ENCODE results near the gene HAUS8.

HAUS8 gene

GRCh38 chr19:17045907-17046502 lies 29.2 kb downstream of the HAUS8 start:
- Histone ChIP-seq H3K27me3 (ENCODE audit: control insufficient read depth, insufficient read depth, low read length) (peaks cover 26% of the 10 kb centered on the region), H3K4me3 (ENCODE audit: low read length) (no peak overlapping the region), H3K36me3 (ENCODE audit: insufficient read depth, low read length) (peaks cover 14% of the 10 kb centered on the region), H3K4me2 (ENCODE audit: low read length) (no peak overlapping the region), H3K4me1 (ENCODE audit: control insufficient read depth, insufficient read depth, low read length) (peaks cover 5% of the 10 kb centered on the region), H3K9me3 (replicated peaks; ENCODE audit: low read length) (no peaks in the 10 kb centered on the region), H3K9ac (ENCODE audit: low read depth, low read length) (no peak overlapping the region)

- H3K36me3 ChIP-seq (ENCODE audit: insufficient read depth, low read length) = peaks cover 2% of the 10 kb centered on the region
- H3K4me1 ChIP-seq (ENCODE audit: control insufficient read depth, insufficient read depth, low read length) = no peaks in the 10 kb centered on the region
- H3K9ac ChIP-seq (ENCODE audit: low read depth, low read length) = no peak overlapping the region
- no peak overlapping the region for H3K4me3 ChIP-seq (ENCODE audit: low read length)
- H3K4me2 ChIP-seq (ENCODE audit: low read length) = no peak overlapping the region
- peaks cover 30% of the 10 kb centered on the region for H3K27me3 ChIP-seq (ENCODE audit: control insufficient read depth, insufficient read depth, low read length)
- H3K9me3 ChIP-seq (replicated peaks; ENCODE audit: low read length) = no peaks in the 10 kb centered on the region
Observed at GRCh38 chr19:17043744-17044143, 31.5 kb downstream of the HAUS8 start.

- H3K4me1 ChIP-seq (ENCODE audit: control insufficient read depth, insufficient read depth, low read length) = no peaks in the 10 kb centered on the region
- H3K36me3 ChIP-seq (ENCODE audit: insufficient read depth, low read length) = no peaks in the 10 kb centered on the region
- no peaks in the 10 kb centered on the region for H3K9me3 ChIP-seq (replicated peaks; ENCODE audit: low read length)
- no peak overlapping the region for H3K9ac ChIP-seq (ENCODE audit: low read depth, low read length)
- H3K27me3 ChIP-seq (ENCODE audit: control insufficient read depth, insufficient read depth, low read length) = peaks cover 30% of the 10 kb centered on the region
- H3K4me2 ChIP-seq (ENCODE audit: low read length) = no peak overlapping the region
- H3K4me3 ChIP-seq (ENCODE audit: low read length) = no peak overlapping the region
Observed at GRCh38 chr19:17041976-17042375, 33.3 kb downstream of the HAUS8 start.

- Histone ChIP-seq H3K27me3 (ENCODE audit: control insufficient read depth, insufficient read depth, low read length) (peaks cover 21% of the 10 kb centered on the region), H3K36me3 (ENCODE audit: insufficient read depth, low read length) (no peaks in the 10 kb centered on the region), H3K9me3 (replicated peaks; ENCODE audit: low read length) (no peaks in the 10 kb centered on the region), H3K9ac (ENCODE audit: low read depth, low read length) (no peak overlapping the region), H3K4me3 (ENCODE audit: low read length) (no peak overlapping the region), H3K4me2 (ENCODE audit: low read length) (no peak overlapping the region), H3K4me1 (ENCODE audit: control insufficient read depth, insufficient read depth, low read length) (no peaks in the 10 kb centered on the region)
Observed at GRCh38 chr19:17037966-17038500, 37.2 kb downstream of the HAUS8 start.

GRCh38 chr19:17037184-17037583 lies 38.1 kb downstream of the HAUS8 start:
- no peak overlapping the region for H3K4me3 ChIP-seq (ENCODE audit: low read length)
- H3K27me3 ChIP-seq (ENCODE audit: control insufficient read depth, insufficient read depth, low read length) = peaks cover 19% of the 10 kb centered on the region
- no peak overlapping the region for H3K4me2 ChIP-seq (ENCODE audit: low read length)
- no peaks in the 10 kb centered on the region for H3K36me3 ChIP-seq (ENCODE audit: insufficient read depth, low read length)
- H3K4me1 ChIP-seq (ENCODE audit: control insufficient read depth, insufficient read depth, low read length) = no peaks in the 10 kb centered on the region
- H3K9me3 ChIP-seq (replicated peaks; ENCODE audit: low read length) = no peaks in the 10 kb centered on the region
- H3K9ac ChIP-seq (ENCODE audit: low read depth, low read length) = no peak overlapping the region

GRCh38 chr19:17036640-17037039 lies 38.6 kb downstream of the HAUS8 start:
- H3K4me3 ChIP-seq (ENCODE audit: low read length) = no peak overlapping the region
- no peaks in the 10 kb centered on the region for H3K4me1 ChIP-seq (ENCODE audit: control insufficient read depth, insufficient read depth, low read length)
- no peaks in the 10 kb centered on the region for H3K36me3 ChIP-seq (ENCODE audit: insufficient read depth, low read length)
- peaks cover 15% of the 10 kb centered on the region for H3K27me3 ChIP-seq (ENCODE audit: control insufficient read depth, insufficient read depth, low read length)
- H3K9me3 ChIP-seq (replicated peaks; ENCODE audit: low read length) = no peaks in the 10 kb centered on the region
- H3K9ac ChIP-seq (ENCODE audit: low read depth, low read length) = no peak overlapping the region
- no peak overlapping the region for H3K4me2 ChIP-seq (ENCODE audit: low read length)

- Histone ChIP-seq H3K9ac (ENCODE audit: low read depth, low read length) (no peak overlapping the region), H3K36me3 (ENCODE audit: insufficient read depth, low read length) (no peaks in the 10 kb centered on the region), H3K27me3 (ENCODE audit: control insufficient read depth, insufficient read depth, low read length) (peaks cover 13% of the 10 kb centered on the region), H3K9me3 (replicated peaks; ENCODE audit: low read length) (no peaks in the 10 kb centered on the region), H3K4me3 (ENCODE audit: low read length) (no peak overlapping the region), H3K4me2 (ENCODE audit: low read length) (no peak overlapping the region), H3K4me1 (ENCODE audit: control insufficient read depth, insufficient read depth, low read length) (no peaks in the 10 kb centered on the region)
Observed at GRCh38 chr19:17035842-17036424, 39.3 kb downstream of the HAUS8 start.

- Histone ChIP-seq H3K9me3 (replicated peaks; ENCODE audit: low read length) (no peaks in the 10 kb centered on the region), H3K9ac (ENCODE audit: low read depth, low read length) (no peak overlapping the region), H3K27me3 (ENCODE audit: control insufficient read depth, insufficient read depth, low read length) (peaks cover 37% of the 10 kb centered on the region), H3K36me3 (ENCODE audit: insufficient read depth, low read length) (no peaks in the 10 kb centered on the region), H3K4me3 (ENCODE audit: low read length) (no peak overlapping the region), H3K4me1 (ENCODE audit: control insufficient read depth, insufficient read depth, low read length) (no peaks in the 10 kb centered on the region), H3K4me2 (ENCODE audit: low read length) (no peak overlapping the region)
Observed at GRCh38 chr19:17031741-17032140, 43.5 kb downstream of the HAUS8 start.

- peaks cover 7% of the 10 kb centered on the region for H3K9me3 ChIP-seq (replicated peaks; ENCODE audit: low read length)
- H3K4me3 ChIP-seq (ENCODE audit: low read length) = no peak overlapping the region
- H3K4me2 ChIP-seq (ENCODE audit: low read length) = no peak overlapping the region
- H3K27me3 ChIP-seq (ENCODE audit: control insufficient read depth, insufficient read depth, low read length) = peaks cover 54% of the 10 kb centered on the region
- no peak overlapping the region for H3K9ac ChIP-seq (ENCODE audit: low read depth, low read length)
- H3K36me3 ChIP-seq (ENCODE audit: insufficient read depth, low read length) = no peaks in the 10 kb centered on the region
- H3K4me1 ChIP-seq (ENCODE audit: control insufficient read depth, insufficient read depth, low read length) = no peaks in the 10 kb centered on the region
Observed at GRCh38 chr19:17027535-17027975, 47.7 kb downstream of the HAUS8 start.

GRCh38 chr19:17026706-17027534 lies 48.3 kb downstream of the HAUS8 start, which contains the start of gene CPAMD8:
Gene CPAMD8, minus strand, starts transcription at chr19:17026810. Its CDS starts 168 bp downstream, at chr19:17026642.
- Histone ChIP-seq H3K27me3 (ENCODE audit: control insufficient read depth, insufficient read depth, low read length) (peaks cover 50% of the 10 kb centered on the region), H3K4me1 (ENCODE audit: control insufficient read depth, insufficient read depth, low read length) (no peaks in the 10 kb centered on the region), H3K9me3 (replicated peaks; ENCODE audit: low read length) (peaks cover 7% of the 10 kb centered on the region), H3K4me3 (ENCODE audit: low read length) (no peak within 1 kb of the TSS), H3K4me2 (ENCODE audit: low read length) (no peak within 1 kb of the TSS), H3K36me3 (ENCODE audit: insufficient read depth, low read length) (no peaks in the 10 kb centered on the region), H3K9ac (ENCODE audit: low read depth, low read length) (no peak within 1 kb of the TSS)

GRCh38 chr19:17025991-17026658 lies 49.1 kb downstream of the HAUS8 start:
- H3K4me3 ChIP-seq (ENCODE audit: low read length) = no peak overlapping the region
- no peaks in the 10 kb centered on the region for H3K4me1 ChIP-seq (ENCODE audit: control insufficient read depth, insufficient read depth, low read length)
- peaks cover 7% of the 10 kb centered on the region for H3K9me3 ChIP-seq (replicated peaks; ENCODE audit: low read length)
- H3K9ac ChIP-seq (ENCODE audit: low read depth, low read length) = no peak overlapping the region
- H3K27me3 ChIP-seq (ENCODE audit: control insufficient read depth, insufficient read depth, low read length) = peaks cover 50% of the 10 kb centered on the region
- H3K4me2 ChIP-seq (ENCODE audit: low read length) = no peak overlapping the region
- no peaks in the 10 kb centered on the region for H3K36me3 ChIP-seq (ENCODE audit: insufficient read depth, low read length)
